ENCODE data around the gene SPO11. TPM values are rescaled to one million over a fixed set of nuclear protein-coding genes. Genes with fewer than 3 reads are reported as not detected.

The SPO11 gene, protein sequence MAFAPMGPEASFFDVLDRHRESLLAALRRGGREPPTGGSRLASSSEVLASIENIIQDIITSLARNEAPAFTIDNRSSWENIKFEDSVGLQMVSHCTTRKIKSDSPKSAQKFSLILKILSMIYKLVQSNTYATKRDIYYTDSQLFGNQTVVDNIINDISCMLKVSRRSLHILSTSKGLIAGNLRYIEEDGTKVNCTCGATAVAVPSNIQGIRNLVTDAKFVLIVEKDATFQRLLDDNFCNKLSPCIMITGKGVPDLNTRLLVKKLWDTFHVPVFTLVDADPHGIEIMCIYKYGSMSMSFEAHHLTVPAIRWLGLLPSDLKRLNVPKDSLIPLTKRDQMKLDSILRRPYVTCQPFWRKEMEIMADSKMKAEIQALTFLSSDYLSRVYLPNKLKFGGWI
- not detected for total RNA-seq

DNA sequence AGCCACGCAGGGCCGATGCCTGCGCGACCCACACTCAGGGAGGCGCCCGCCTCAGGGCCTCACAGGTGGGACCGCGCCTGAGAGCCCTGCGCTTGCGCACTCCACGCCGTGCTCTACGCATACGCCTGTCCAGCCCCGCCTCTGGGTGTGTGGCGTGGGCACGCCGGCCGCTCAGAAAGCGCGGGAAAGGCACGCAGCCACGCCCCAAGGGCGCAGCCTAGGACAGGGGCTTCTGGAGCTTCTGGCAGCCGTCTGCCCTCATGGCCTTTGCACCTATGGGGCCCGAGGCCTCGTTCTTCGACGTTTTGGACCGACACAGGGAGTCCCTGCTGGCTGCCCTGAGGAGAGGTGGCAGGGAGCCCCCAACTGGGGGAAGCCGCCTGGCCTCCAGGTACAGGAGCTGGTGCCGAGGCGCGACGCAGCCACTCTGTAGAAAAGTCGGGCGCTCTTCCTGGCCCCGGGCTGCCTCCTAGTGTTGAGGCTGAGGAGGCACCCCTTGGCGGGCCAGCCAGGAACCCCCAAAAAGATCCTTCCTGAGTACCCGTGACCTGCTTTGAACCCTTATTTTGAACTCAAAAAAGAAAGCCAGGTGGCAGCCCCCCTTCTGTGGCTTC is at the start of gene SPO11:
TSS of gene SPO11 (plus strand) at position 196 of the 614 bp plus-strand sequence. CDS start at position 261, 65 bp downstream.
- Histone ChIP-seq H3K27ac (replicated peaks in 1 of 4) (no peak within 1 kb of the TSS), H3K4me1 (peaks cover 0 to 17% (median 6%) of the 10 kb centered on the region in 4 donors), H3K36me3 (no peaks in the 10 kb centered on the region), H3K27me3 (peaks cover 0 to 16% (median 0%) of the 10 kb centered on the region in 4 donors), H3K4me3 (no peak within 1 kb of the TSS), H3K9me3 (no peaks in the 10 kb centered on the region)
- WGBS, result 67% methylated on average over 22 of the region's 40 CpGs
- DNase-seq (ENCODE audit: extremely low spot score), result peak; percentile 81
- intact Hi-C loops (cut with DNase I), result no loop called here
- TF ChIP-seq EP300 (IDR thresholded peaks at IDR 0.05), result no peak
- peak in 1 of 3 experiments; percentile 4 for TF ChIP-seq CTCF (IDR thresholded peaks at IDR 0.05)

DNA sequence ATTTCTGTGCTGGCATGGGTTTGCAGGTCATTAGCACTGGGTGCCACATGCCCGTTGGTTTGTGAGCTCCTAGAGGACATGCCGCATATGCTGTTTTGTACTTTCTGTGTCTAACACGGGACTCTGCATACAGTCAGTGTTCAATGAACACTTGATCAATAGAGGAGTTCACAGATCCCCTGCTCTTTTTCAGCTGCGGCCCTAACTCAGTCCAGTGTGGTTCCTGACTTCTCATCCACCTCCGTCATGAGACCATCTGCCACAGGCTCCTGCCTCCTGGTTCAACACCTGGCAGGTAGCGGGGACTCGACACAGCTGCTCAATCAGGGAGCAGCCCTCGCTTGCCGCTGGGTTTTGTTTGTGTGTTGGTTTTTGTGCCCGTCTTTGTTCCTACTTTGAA is 49.4 kb upstream of the SPO11 start:
- peaks cover 0 to 11% (median 6%) of the 10 kb centered on the region in 4 donors for H3K4me1 ChIP-seq
- H3K27me3 ChIP-seq, result peaks cover 0 to 19% (median 0%) of the 10 kb centered on the region in 4 donors
- WGBS, result 85% methylated on average over 10 of the region's 10 CpGs
- H3K36me3 ChIP-seq, result no peaks in the 10 kb centered on the region
- H3K4me3 ChIP-seq, result no peak overlapping the region
- no peak overlapping the region for H3K27ac ChIP-seq (replicated peaks in 1 of 4)
- TF ChIP-seq POLR2AphosphoS5 (IDR thresholded peaks at IDR 0.05) (no peak), EP300 (IDR thresholded peaks at IDR 0.05) (no peak), POLR2A (IDR thresholded peaks at IDR 0.05; ENCODE audit: low read depth) (no peak), CTCF (IDR thresholded peaks at IDR 0.05) (no peak)
- no peaks in the 10 kb centered on the region for H3K9me3 ChIP-seq
- no peak for DNase-seq (ENCODE audit: extremely low spot score)
- intact Hi-C loops (cut with DNase I), result no loop called here

GRCh38 chr20:57281900-57282299 is 47.7 kb upstream of the SPO11 start:
- DNase-seq (ENCODE audit: extremely low spot score), result no peak
- intact Hi-C loops (cut with DNase I), result no loop called here
- WGBS, result 79% methylated on average over 7 of the region's 7 CpGs
- Histone ChIP-seq H3K27me3 (peaks cover 0 to 22% (median 0%) of the 10 kb centered on the region in 4 donors), H3K4me1 (peaks cover 0 to 11% (median 8%) of the 10 kb centered on the region in 4 donors), H3K36me3 (no peaks in the 10 kb centered on the region), H3K9me3 (no peaks in the 10 kb centered on the region), H3K27ac (replicated peaks in 1 of 4) (no peak overlapping the region), H3K4me3 (no peak overlapping the region)
- TF ChIP-seq POLR2A (IDR thresholded peaks at IDR 0.05; ENCODE audit: low read depth) (no peak), POLR2AphosphoS5 (IDR thresholded peaks at IDR 0.05) (no peak), EP300 (IDR thresholded peaks at IDR 0.05) (no peak), CTCF (IDR thresholded peaks at IDR 0.05) (no peak)

GRCh38 chr20:57282670-57283361 is 46.8 kb upstream of the SPO11 start:
- peaks cover 0 to 22% (median 0%) of the 10 kb centered on the region in 4 donors for H3K27me3 ChIP-seq
- intact Hi-C loops (cut with DNase I), result no loop called here
- no peaks in the 10 kb centered on the region for H3K36me3 ChIP-seq
- no peak overlapping the region for H3K4me3 ChIP-seq
- TF ChIP-seq POLR2A (IDR thresholded peaks at IDR 0.05; ENCODE audit: low read depth) (no peak), EP300 (IDR thresholded peaks at IDR 0.05) (no peak), CTCF (IDR thresholded peaks at IDR 0.05) (no peak), POLR2AphosphoS5 (IDR thresholded peaks at IDR 0.05) (no peak)
- peaks cover 1 to 21% (median 17%) of the 10 kb centered on the region in 4 donors for H3K4me1 ChIP-seq
- 36% methylated on average over 17 of the region's 18 CpGs for WGBS
- peak overlapping the region in 1 of 4 donors; percentile 3 for H3K27ac ChIP-seq (replicated peaks in 1 of 4)
- no peaks in the 10 kb centered on the region for H3K9me3 ChIP-seq
- no peak for DNase-seq (ENCODE audit: extremely low spot score)

All from esophagus muscularis mucosa (tissue), 4 donors.